Brain microvascular endothelial cell (primary cell): Measurements from ENCODE around the gene SMAP1.

Experiments used
- DNase-seq: peaks from one replicate; pipeline ENCODE4 v3.0.0-alpha.2; 2020
- H3K27ac ChIP-seq: fragments of 250-450 bp; sonication (Bioruptor Pico); 2 replicates; pipeline ENCODE4 v1.5.1; 2020; ENCODE audit warnings: mild to moderate bottlenecking, moderate library complexity
- H3K27me3 ChIP-seq: fragments of 250-450 bp; sonication (Bioruptor Pico); replicated peaks from 2 replicates; pipeline ENCODE4 v1.5.1; 2020; ENCODE audit warnings: mild to moderate bottlenecking
- H3K36me3 ChIP-seq: fragments of 250-450 bp; sonication (Bioruptor Pico); replicated peaks from 2 replicates; pipeline ENCODE4 v1.5.1; 2020; ENCODE audit warnings: mild to moderate bottlenecking
- H3K4me3 ChIP-seq: 2 replicates; pipeline ENCODE4 v1.5.1; 2011; ENCODE audit warnings: low read depth, mild to moderate bottlenecking, control low read depth, low read length, moderate library complexity
- CTCF ChIP-seq: IDR thresholded peaks from 2 replicates; pipeline ENCODE4 v1.5.1; 2011; ENCODE audit warnings: low read depth, mild to moderate bottlenecking, moderate library complexity, low read length, control low read depth, inconsistent platforms; ENCODE audit errors: missing control alignments
- in situ Hi-C: cut with HindIII; loops from 2 replicates; pipeline ENCODE4 v1.10.0; 2017; ENCODE audit warnings: low sequenced_read_pairs, low pct_ligation_motif_present

SMAP1 gene

GRCh38 chr6:70672549-70672948 is 4.9 kb downstream of the SMAP1 start:
- Histone ChIP-seq H3K27ac (no peak overlapping the region), H3K4me3 (no peak overlapping the region), H3K27me3 (no peaks in the 10 kb centered on the region), H3K36me3 (no peaks in the 10 kb centered on the region)
- TF ChIP-seq CTCF, result no peak
- no peak for DNase-seq
- in situ Hi-C loops, result no loop called here

- no peak for TF ChIP-seq CTCF
- in situ Hi-C loops, result no loop called here
- H3K36me3 ChIP-seq, result no peaks in the 10 kb centered on the region
- DNase-seq, result no peak
- no peak overlapping the region for H3K27ac ChIP-seq
- no peak overlapping the region for H3K4me3 ChIP-seq
- no peaks in the 10 kb centered on the region for H3K27me3 ChIP-seq
Measured at GRCh38 chr6:70673054-70673453, 5.4 kb downstream of the SMAP1 start.

GRCh38 chr6:70673601-70674000 is 5.9 kb downstream of the SMAP1 start:
- Histone ChIP-seq H3K4me3 (no peak overlapping the region), H3K27me3 (no peaks in the 10 kb centered on the region), H3K27ac (no peak overlapping the region), H3K36me3 (no peaks in the 10 kb centered on the region)
- in situ Hi-C loops, result no loop called here
- DNase-seq, result peak; percentile 56
- no peak for TF ChIP-seq CTCF

GRCh38 chr6:70675822-70676221 is 8.1 kb downstream of the SMAP1 start:
- Histone ChIP-seq H3K27ac (no peak overlapping the region), H3K27me3 (no peaks in the 10 kb centered on the region), H3K36me3 (no peaks in the 10 kb centered on the region), H3K4me3 (no peak overlapping the region)
- no peak for DNase-seq
- TF ChIP-seq CTCF, result no peak
- in situ Hi-C loops, result no loop called here

GRCh38 chr6:70676821-70677220 is 9.1 kb downstream of the SMAP1 start:
- no peaks in the 10 kb centered on the region for H3K36me3 ChIP-seq
- TF ChIP-seq CTCF, result no peak
- H3K27ac ChIP-seq, result no peak overlapping the region
- in situ Hi-C loops, result no loop called here
- no peak overlapping the region for H3K4me3 ChIP-seq
- no peaks in the 10 kb centered on the region for H3K27me3 ChIP-seq
- DNase-seq, result no peak

GRCh38 chr6:70680396-70680795 is 12.7 kb downstream of the SMAP1 start:
- no peak overlapping the region for H3K27ac ChIP-seq
- in situ Hi-C loops, result no loop called here
- H3K4me3 ChIP-seq, result no peak overlapping the region
- H3K27me3 ChIP-seq, result no peaks in the 10 kb centered on the region
- H3K36me3 ChIP-seq, result no peaks in the 10 kb centered on the region
- no peak for TF ChIP-seq CTCF
- DNase-seq, result no peak
